Measurements from ENCODE around the gene FAM13A. TPM values are rescaled to one million over a fixed set of nuclear protein-coding genes. Genes with fewer than 3 reads are reported as not detected.
A peak's percentile ranks its signal among the peaks of the same experiment; 100 is the strongest.

The FAM13A gene
- total and polyA plus RNA-seq, 7 donors = 3.8 to 76.0 (median 15.2) TPM

DNA sequence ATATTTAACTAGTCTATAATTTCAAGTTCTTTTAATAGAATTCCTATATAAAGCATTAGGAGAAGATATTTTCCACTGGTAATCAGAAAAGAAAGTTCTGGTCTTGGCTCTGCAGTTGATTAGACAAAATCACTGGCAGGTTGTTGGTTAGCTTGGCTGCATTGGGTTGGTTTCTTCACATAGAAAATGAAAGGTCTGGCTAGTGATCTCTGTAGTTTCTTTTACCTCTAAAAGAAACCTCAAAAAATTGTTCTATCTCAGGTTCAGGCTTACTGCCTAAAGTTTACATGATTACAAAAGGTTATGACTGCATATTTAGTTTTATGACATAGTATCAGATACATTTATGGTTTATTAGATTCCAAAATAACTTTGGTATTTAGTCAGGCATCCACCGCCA, 263.5 kb downstream of the FAM13A start:
- intact Hi-C loops (cut with DNase I) = loop anchor here (5.0 to 10.0 kb wide), 2 partner anchors 86 to 269 kb away; partner anchors contain the start of gene PYURF (in 1 of the 2)
- peaks cover 6% of the 10 kb centered on the region for H3K9me3 ChIP-seq
- peaks cover 8% of the 10 kb centered on the region for H3K4me1 ChIP-seq
- H3K4me3 ChIP-seq = no peak overlapping the region
- no peak for ATAC-seq
- no peak for DNase-seq
- WGBS, 3 donors = 94 to 100% (median 94%) methylated on average over 1 of the region's 1 CpG
- H3K27ac ChIP-seq = no peak overlapping the region
- TF ChIP-seq, protein P1, sequence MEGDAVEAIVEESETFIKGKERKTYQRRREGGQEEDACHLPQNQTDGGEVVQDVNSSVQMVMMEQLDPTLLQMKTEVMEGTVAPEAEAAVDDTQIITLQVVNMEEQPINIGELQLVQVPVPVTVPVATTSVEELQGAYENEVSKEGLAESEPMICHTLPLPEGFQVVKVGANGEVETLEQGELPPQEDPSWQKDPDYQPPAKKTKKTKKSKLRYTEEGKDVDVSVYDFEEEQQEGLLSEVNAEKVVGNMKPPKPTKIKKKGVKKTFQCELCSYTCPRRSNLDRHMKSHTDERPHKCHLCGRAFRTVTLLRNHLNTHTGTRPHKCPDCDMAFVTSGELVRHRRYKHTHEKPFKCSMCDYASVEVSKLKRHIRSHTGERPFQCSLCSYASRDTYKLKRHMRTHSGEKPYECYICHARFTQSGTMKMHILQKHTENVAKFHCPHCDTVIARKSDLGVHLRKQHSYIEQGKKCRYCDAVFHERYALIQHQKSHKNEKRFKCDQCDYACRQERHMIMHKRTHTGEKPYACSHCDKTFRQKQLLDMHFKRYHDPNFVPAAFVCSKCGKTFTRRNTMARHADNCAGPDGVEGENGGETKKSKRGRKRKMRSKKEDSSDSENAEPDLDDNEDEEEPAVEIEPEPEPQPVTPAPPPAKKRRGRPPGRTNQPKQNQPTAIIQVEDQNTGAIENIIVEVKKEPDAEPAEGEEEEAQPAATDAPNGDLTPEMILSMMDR (IDR thresholded peaks at IDR 0.05) = no peak
- H3K36me3 ChIP-seq (ENCODE audit: insufficient read depth in 1 of 2, low read depth in 1 of 2) = peaks cover 0 to 21% of the 10 kb centered on the region in 2 donors
- H3K27me3 ChIP-seq (ENCODE audit: insufficient read depth in 3 of 3, low read length in 2 of 3) = no peaks in the 10 kb centered on the region

DNA sequence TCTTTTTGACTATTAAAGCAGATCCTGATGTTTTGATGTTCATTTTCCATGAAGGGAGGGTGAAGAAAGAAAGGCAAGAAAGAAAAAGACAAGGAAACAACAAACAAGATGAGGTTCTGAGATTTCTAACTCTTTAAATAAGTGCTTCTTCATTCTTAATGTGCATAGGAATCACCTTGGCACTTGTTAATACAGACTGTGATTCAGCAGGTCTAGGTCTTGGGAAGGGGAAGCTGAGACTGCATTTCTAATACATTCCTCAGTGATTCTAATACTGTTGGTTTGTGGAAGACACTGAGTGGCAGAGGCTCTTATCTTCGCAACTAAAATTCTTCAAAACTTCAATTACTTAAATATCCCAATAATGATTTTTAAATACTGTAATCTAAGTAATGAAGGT, 264.2 kb downstream of the FAM13A start:
- WGBS, 3 donors = 96 to 98% (median 97%) methylated on average over 1 of the region's 1 CpG
- Histone ChIP-seq H3K27me3 (ENCODE audit: insufficient read depth in 3 of 3, low read length in 2 of 3) (no peaks in the 10 kb centered on the region), H3K4me3 (no peak overlapping the region), H3K4me1 (peaks cover 8% of the 10 kb centered on the region), H3K27ac (no peak overlapping the region), H3K36me3 (ENCODE audit: insufficient read depth in 1 of 2, low read depth in 1 of 2) (peaks cover 0 to 28% of the 10 kb centered on the region in 2 donors), H3K9me3 (peaks cover 6% of the 10 kb centered on the region)
- no peak for ATAC-seq
- intact Hi-C loops (cut with DNase I) = loop anchor here (5.0 to 10.0 kb wide), 2 partner anchors 86 to 268 kb away; partner anchors contain the start of gene PYURF (in 1 of the 2)
- DNase-seq = no peak
- TF ChIP-seq, protein P1 (IDR thresholded peaks at IDR 0.05) = no peak

DNA sequence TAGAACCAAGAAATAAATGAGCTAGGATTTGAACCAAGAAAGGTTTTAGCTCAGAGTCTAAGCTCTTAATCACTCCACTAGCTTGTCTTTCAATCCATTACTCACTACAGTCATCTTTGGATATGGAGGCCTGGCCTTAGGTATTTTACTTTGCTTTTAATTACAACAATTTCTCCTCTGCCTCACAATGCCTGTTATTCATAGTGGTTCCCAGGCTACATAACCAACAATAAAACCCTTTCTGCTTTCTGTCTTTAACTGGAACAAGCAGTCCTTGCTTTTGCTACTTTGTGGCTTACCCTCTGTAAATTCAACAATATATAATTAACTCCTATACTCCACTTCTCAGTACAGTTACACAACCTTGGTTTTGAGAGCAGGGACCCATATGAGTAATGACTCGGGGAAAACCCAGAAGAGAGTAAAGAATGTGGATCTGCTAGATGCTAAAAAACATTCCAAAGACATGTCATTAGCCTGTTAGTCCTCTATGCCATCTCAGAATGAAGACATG, 264.7 kb downstream of the FAM13A start:
- H3K36me3 ChIP-seq (ENCODE audit: insufficient read depth in 1 of 2, low read depth in 1 of 2) = peaks cover 0 to 33% of the 10 kb centered on the region in 2 donors
- H3K27me3 ChIP-seq (ENCODE audit: insufficient read depth in 3 of 3, low read length in 2 of 3) = no peaks in the 10 kb centered on the region
- 71 to 87% (median 87%) methylated on average over 1 of the region's 1 CpG for WGBS, 3 donors
- H3K27ac ChIP-seq = peak overlapping the region; percentile 2
- no peak overlapping the region for H3K4me3 ChIP-seq
- TF ChIP-seq, protein P1 (IDR thresholded peaks at IDR 0.05) = no peak
- intact Hi-C loops (cut with DNase I) = loop anchor here (5.0 to 10.0 kb wide), 2 partner anchors 85 to 268 kb away; partner anchors contain the start of gene PYURF (in 1 of the 2)
- H3K9me3 ChIP-seq = peaks cover 6% of the 10 kb centered on the region
- DNase-seq (no peak), ATAC-seq (peak in 3 of 4 donors; percentile 32 to 46 (median 46))
- peaks cover 8% of the 10 kb centered on the region for H3K4me1 ChIP-seq

GRCh38 chr4:88791274-88791673, 265.7 kb downstream of the FAM13A start:
- Histone ChIP-seq H3K27ac (no peak overlapping the region), H3K4me3 (no peak overlapping the region), H3K27me3 (ENCODE audit: insufficient read depth in 3 of 3, low read length in 2 of 3) (no peaks in the 10 kb centered on the region), H3K9me3 (no peaks in the 10 kb centered on the region), H3K36me3 (ENCODE audit: insufficient read depth in 1 of 2, low read depth in 1 of 2) (peaks cover 0 to 43% of the 10 kb centered on the region in 2 donors), H3K4me1 (peaks cover 8% of the 10 kb centered on the region)
- ATAC-seq (peak in 3 of 4 donors; percentile 62 to 85 (median 83)), DNase-seq (no peak)
- WGBS, 3 donors = 62 to 83% (median 71%) methylated on average over 1 of the region's 1 CpG
- TF ChIP-seq, protein P1 (IDR thresholded peaks at IDR 0.05) = peak; percentile 31
- intact Hi-C loops (cut with DNase I) = loop anchor here (2.0 to 10.0 kb wide), 3 partner anchors 84 to 266 kb away; partner anchors contain the start of gene PYURF (in 1 of the 2)
